Measurements from ENCODE around the gene RHBDL2.
"Not testable (repeated sequence)": the region's sequence is repeated elsewhere in the genome, so short reads cannot be mapped to it uniquely, and the experiment has no call there.

The RHBDL2 gene

DNA sequence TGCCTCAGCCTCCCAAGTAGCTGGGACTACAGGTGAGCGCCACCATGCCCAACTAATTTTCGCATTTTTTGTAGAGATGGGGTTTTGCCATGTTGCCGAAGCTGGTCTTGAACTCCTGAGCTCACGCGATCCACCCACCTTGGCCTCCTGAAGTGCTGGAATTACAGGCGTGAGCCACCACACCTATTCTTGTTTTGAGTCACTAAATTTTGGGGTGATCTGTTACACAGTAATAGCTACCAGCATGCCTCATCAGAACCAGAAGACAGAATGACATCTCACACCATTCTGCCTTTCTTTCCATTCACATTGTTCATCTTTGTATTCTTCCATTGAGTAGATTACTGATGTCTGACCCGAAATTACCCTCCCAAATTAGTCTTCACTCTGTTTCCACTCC is 9.1 kb downstream of the RHBDL2 start:
- no peak for DNase-seq (ENCODE audit: low read depth)

DNA sequence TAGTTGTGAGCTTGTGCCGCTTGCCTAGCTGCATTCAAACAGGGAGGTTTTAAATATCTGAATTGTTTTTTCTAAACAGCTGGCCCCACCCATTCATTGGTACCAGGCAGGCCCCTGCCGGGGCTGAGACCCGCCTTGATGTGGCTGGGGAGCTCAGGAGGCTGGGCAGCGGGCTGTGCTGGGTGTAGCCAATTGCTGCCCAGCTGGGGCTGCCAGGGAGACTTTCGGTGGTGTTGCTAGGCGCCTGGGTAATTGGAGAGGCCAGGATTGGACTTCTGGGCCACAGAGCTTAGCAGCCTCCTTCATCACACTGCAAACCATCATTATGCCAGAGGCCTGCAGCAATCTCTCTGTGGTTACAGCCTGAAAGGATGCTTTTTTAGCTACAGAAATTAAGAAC is 12.2 kb downstream of the RHBDL2 start:
- DNase-seq (ENCODE audit: low read depth) = peak; percentile 18

DNA sequence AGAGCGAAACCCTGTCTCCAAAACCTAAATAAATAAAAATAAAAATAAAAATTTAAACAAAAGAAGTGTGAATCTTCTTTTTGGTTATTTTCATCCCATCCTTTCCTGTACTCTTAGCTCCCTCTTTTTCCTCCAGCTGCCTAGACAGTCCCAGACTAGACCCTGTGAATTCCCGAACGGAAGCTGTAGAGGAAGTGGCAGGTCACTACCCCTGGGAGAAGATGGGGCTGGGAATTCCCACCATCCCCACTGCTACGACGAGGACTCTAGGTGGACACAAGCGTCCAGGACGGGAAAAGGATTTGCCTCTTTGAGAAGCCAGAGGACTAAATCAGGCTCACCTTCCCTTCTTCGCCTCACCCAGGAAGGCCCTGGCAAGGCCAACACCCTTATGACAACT is 12.6 kb downstream of the RHBDL2 start:
- no peak for DNase-seq (ENCODE audit: low read depth)

DNA sequence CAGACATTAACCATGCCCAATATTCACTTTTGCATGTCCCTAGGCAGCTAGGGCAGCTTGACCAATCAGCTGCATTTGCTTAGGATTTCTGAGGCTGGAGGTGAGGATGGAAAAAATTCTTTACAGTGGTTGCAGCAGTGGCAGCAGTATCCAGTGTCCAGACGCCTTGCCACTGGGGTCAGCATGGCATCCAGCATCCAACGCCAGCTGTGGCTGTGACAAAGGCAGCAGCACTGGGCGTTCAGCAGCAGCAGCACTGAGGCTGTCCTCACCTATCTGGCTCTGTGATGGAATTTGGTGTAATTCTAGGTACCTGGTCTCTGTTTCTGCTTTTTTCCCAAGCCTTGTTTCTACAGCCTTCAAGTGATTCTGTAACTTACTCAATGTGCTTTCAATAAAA is 15.5 kb downstream of the RHBDL2 start:
- DNase-seq (ENCODE audit: low read depth) = no peak

DNA sequence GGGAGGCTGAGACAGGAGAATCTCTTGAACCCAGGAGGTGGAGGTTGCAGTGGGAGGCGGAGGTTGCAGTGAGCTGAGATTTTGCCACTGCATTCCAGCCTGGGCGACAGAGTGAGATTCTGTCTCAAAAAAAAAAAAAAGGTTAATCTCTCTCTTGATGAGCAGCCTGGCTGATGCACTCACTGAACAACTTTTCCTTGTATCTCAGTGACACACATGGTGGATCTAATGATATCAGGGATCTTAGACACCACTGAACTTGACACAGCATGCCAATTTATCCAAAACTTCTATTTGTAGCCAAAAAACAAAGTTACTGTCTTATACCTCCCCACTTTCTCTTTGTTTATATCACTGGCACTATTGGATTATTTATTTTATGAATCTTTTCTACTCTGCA is 16.2 kb downstream of the RHBDL2 start:
- DNase-seq (ENCODE audit: low read depth) = no peak

DNA sequence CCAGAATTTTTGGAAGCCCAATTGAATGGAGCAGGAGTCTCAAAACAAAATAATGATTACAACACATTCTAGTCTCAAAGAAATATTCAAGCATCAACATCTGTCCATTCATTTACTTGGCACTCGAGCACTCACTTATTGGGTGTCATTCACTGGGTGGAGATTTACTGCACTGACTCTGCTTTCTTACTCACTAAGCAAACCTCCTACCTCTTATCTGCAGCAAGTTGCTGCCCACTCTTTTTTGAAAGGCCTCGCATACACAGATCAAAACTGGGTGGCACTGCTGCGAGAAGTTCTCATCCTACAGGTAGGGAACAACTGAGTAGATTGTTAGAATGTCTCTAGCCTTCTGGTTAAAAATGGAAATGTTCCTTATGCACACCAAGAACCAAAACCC is 18.0 kb downstream of the RHBDL2 start:
- no peak for DNase-seq (ENCODE audit: low read depth)

DNA sequence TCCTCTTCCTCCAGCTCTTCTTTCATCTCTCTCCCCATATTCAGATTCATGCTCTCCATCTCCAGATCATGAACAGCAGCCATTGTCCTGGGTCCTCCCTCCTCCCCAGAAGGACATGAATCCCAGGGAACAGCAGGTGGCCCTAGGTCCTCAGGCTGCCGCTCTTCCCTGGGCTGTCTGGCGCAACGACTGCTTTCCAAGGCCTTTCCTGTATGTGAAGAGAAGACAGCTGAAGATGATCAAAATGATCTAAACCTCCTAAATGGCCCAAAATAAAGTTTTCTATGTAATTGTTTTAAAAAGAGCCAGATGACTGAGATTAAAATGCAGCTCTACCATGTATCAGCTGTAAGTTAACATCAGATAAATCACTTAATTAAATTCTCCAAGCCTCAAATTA is 22.5 kb downstream of the RHBDL2 start:
- no peak for DNase-seq (ENCODE audit: low read depth)

DNA sequence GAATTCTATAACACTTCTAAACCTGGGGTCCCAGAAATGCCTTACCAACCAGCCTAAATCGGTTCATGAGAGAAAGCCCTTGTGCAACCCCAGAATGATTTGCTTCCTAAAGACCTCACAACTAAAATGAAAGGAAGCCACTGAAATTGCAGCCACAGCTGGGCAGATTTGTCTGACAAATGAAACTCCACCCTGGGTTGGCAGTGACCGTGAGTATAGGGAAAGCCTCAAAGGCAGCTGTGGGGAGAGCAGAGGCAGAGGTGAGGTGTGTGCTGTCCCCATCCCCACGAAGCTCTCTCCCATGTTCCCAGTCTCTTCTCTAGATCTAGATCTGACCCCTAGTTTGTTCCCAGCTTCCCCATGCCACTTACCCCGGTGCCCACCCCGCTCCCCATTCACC is 23.1 kb downstream of the RHBDL2 start:
- no peak for DNase-seq (ENCODE audit: low read depth)

DNA sequence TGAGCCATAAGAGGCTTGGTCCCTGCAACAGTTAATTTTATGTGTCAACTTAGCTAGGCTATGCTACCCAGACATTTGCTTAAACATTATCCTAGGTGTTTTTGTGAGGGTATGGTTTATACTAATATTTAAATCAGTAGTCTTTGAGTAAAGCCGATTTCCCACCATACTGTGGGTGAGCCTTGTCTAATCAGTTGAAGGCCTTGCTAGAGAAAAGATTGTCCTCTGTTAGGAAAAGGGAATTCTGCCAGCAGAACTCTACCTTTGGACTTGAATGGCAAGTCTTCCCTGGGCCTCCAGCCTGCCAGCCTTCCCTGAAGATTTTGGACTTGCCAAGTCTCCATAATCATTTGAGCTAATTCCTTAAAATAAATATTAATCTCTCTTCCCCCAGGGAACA is 23.9 kb downstream of the RHBDL2 start:
- no peak for DNase-seq (ENCODE audit: low read depth)

DNA sequence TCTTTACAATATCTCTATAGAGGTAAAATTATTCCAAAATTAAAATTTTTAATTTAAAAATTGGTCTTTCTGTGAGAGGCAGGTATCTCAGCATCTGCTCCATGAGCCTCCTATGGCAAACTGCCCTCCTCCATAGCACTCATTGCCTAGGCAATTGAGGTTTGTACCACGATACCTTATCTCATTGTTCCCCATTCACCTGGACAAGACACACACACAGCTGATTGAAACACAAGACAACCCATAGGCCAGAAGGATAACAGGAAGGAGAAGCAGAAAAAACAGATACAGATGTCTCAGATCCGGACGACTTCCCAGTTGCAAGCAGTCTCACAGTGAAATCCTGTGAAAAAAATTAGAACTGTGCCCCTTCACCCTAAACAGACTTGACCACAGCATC is 24.3 kb downstream of the RHBDL2 start:
- DNase-seq (ENCODE audit: low read depth) = no peak

DNA sequence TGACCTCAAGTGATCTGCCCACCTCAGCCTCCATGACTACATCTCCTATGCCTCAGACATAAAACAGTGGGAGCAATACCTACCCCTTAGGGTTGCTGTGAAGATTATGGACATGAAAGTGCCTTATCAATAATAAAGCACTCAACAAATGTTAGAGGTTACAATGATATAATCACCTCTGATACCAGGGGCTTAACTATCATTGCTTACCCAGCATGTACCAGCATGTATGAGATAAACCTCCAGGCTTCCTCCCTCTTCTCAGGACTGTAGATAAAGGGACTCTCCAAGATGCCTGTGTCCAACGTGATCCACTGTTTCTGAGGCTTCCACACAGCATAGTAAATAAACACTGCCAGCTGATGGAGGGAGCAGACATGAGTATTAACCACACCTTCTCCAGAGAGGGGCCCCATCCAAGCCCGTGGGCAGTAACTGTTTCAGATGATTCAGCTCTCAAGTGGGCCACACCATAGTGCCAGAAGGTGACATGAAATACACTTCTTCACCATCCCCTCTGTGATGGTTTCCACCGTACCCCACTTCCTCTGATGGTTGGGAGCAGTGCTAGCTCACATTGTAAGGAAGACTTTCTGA is 26.2 kb downstream of the RHBDL2 start:
- DNase-seq (ENCODE audit: low read depth) = no peak

DNA sequence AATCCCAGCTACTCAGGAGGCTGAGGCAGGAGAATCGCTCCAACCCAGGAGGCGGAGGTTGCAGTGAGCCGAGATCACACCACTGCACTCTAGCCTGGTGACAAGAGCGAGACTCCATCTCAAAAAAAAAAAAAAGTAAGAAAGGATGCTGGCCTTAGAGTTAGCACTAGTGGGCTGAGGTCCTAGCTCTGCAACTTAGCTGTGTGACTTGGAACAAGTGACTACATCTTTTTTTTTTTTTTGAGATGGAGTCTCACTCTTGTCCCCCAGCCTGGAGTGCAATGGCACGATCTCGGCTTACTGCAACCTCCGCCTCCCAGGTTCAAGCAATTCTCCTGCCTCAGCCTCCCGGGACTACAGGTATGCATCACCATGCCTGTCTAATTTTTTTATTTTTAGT is 26.7 kb downstream of the RHBDL2 start:
- not testable (repeated sequence) for DNase-seq (ENCODE audit: low read depth)

DNA sequence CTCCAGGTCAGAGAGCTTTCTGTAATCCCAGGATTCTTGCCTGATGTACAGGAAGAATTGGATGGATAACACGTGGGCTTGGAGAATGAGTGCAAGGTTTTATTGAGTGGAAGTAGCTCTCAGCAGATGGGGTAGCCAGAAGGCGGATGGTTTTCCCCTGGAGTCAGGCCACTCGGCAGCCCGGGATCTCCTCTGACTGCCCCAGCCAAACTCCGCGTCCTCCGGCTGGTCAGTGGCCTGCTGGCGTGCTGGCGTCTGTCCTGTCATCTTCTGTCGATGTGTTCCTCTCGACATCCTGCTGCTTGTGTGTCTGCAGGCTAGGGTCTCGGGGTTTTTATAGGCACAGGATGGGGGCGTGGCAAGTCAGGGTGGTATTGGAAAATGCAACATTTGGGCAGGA is 32.8 kb downstream of the RHBDL2 start:
- DNase-seq (ENCODE audit: low read depth) = no peak

DNA sequence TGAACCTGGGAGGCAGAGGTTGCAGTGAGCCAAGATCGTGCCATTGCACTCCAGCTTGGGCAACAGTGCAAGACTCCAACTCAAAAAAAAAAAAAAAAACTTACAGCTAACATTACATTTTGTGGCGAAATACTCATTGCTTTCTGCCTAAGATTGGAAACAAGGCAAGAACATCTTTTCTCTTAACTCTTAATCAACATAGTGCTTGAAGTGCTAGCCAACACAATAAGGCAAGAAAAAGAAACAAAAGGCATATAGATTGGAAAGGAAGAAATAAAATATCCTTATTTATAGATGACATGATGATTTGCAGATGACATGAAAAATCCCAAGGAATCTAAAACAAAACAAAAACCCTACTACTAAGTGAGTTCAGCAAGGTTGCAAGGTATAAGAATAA is 35.6 kb downstream of the RHBDL2 start:
- DNase-seq (ENCODE audit: low read depth) = no peak

DNA sequence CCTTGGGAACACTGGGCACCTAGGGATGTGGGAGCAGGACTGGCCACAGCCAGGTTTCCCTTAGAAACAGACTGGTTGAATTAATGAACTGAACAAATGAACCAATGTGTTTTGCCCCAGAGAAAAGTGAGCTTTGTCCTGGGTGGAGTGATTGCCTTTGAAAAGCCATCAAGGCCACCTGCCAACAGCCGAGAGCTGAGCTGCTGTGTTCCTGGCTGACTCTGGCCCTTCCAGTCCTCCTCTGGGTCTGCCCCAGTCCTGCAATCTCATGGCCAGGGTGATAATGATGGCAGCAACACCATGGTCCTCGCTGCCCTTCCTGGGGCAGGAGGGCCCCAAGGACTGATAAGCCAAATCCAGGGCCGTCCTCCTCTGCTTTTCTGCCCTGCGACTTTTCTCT is 42.1 kb downstream of the RHBDL2 start:
- DNase-seq (ENCODE audit: low read depth) = no peak

DNA sequence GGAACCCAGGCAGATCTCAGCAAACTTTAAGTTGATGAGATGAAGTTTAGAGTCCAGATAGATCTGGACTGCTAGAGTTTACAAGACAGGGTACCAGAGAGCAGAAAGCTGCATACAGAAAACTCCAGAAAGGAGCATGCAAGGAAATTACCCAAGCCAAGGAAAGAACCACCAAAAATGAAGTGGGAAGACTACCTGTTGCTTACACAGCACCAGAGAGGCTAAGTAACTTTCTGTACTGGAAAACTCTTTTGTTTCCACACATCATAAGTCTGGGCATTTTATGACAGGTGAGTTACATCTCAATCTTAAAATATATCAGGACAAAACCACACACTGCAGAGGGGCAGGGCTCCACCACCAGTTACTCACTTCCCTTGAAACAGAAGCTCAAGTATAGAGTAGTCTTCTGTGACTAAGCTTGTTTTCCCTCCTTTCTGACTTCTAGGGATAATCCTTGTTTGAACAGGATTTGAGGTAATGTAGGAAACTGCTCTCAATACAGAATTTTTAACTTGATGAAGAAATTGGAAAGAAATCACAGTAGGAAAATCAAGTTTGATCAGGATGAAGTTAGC is 42.9 kb downstream of the RHBDL2 start:
- DNase-seq (ENCODE audit: low read depth) = no peak

DNA sequence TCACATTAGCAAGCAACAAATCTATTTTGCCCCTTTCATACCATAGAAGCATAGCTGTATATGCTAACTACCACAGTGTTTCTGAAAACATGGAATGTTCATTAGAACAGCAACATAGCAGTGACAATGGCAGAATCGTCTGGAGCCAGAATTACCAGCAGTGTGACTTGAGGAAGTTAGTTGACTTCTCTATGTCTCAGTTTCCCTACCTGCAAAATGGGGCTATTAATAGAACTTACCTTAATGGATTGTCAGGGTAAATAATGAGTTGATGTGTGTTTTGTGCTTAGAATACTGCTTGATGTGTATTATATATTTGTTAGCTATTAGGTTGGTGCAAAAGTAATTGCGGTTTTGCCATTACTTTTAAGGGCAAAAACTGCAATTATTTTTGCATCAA is 45.5 kb downstream of the RHBDL2 start:
- DNase-seq (ENCODE audit: low read depth) = no peak

DNA sequence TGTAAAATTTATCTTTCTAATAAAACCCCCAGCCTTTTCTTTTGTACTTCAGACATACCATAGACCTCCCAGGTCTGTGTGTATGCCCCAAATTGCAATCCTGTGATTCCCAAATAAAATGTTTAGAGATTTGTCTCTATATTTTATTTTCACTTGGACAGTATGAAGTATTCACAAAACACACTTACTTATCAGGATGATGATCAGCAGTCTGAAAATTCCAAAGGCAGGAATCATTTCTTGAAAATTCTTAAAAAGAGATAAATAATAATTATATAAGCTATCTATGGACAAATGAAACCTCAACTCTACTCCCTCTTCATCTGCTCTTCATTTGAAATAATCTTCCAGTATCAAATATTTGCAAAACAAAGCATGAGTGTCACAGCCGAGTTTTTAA is 48.7 kb downstream of the RHBDL2 start:
- no peak for DNase-seq (ENCODE audit: low read depth)

DNA sequence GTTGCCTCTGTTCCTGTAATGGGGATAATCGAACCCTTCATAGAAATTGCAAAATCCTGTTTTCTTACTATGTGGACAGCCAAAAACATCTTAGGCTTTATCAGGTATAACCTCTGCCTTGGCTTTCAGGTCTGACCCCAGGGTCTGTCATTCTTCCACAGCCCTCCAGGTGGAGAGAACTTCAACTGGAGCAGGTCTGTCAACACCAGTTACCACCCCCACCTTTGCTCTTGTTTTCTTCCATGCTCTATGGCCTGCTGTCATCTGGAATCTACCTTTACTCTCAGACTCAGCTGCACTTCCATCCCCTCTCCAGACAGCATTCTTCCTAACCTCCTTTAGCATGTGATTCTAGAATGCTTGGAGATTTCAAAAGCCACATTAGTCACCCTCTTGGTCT is 49.9 kb downstream of the RHBDL2 start:
- DNase-seq (ENCODE audit: low read depth) = no peak

DNA sequence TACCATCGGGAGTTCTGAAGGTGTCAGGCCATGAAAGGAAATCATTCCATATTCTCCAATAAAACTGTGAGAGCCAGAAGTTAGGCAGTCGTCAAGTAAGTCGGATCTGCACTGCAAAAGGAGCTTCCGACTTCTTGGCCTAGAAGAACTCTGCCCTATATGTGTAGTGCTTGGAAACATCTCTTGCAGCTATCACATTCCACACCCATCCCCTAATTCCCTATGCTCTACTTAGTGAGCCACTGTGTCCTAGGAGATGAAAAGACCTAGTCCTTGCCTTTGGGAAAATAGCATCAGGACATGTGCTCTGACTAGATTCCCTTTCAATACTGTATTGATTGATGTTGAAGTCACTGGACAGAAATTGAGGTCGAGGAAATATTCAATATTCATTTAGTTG is 52.0 kb downstream of the RHBDL2 start:
- no peak for DNase-seq (ENCODE audit: low read depth)

DNA sequence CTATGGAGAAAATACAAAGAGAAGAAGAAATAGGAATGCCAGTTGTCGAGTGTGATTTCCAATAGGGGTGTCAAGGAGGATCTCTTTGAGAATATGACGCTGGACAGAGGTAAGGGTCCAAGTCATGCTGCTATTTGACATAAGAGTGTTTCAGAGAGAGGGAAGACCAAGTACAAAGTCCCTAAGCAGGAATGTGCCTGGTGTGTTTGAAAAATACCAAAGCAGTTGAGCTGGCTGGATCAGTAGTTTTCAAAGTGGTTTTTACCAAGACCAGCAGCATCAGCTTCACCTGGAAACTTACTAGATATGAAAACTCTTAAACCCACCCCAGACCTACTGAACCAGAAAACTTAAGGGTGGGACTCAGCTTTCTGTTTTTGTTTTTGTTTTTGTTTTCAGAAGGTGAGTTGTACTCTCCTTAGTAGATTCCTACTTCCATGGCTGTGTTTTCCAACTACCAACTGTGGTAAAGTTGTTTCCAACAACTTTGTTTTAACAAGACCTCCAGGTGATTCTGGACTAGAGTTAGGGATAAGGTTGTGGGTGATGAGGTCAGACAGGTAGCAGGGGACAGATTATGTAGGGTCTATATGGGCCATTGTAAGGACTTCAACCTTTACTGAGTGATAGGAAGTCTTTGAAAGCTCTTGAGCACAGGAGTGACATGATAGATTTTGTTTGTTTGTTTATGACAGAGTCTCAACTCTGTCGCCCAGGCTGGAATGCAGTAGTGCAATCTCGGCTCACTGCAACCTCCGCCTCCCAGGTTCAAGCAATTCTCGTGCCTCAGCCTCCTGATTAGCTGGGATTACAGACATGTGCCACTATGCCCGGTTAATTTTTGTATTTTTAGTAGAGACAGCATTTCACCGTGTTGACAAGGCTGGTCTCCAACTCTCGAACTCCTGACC is 53.0 kb downstream of the RHBDL2 start:
- DNase-seq (ENCODE audit: low read depth) = no peak

DNA sequence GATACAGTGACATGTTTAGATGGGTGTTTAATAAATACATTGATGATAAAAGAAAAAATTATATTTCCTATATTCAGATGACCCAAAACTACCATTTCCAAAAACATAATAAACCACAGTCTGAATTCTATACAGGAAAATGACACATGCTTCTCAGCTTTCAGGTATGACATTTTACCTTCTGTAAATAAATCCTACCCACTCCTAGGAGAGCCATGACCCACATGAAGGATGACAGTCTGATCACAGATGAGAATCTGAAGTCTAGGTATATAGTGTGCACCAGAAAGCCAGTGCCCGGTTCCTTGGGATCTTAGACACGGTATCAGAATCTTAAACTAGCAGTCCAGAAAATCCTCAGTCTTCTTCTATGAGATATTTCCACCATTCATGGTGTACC is 56.5 kb downstream of the RHBDL2 start:
- DNase-seq (ENCODE audit: low read depth) = no peak

DNA sequence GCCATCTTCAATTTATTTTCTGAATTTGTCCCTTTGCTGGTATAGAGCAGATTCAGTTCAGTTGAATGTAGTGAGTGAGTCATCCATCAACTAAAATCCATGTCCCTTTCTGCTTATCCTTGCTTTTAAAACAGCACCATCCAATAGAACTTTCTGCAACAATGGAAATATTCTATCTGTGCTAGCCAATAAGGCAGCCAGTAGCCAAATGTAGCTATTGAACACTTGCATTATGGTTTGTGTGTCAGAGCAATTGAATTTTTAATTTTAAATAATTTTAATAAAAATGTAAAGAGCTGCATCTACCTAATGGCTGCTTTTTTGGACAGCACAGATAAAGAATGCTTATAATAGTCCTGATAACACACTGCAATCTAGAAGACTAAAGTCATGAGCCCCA is 60.1 kb downstream of the RHBDL2 start, which contains the start of gene GJA9:
Gene GJA9, minus strand, starts transcription at position 101 of the 400 bp plus-strand sequence. CDS start 5,489 bp downstream, outside the sequence.
- DNase-seq (ENCODE audit: low read depth) = no peak

All from fibroblast of gingiva (primary cell).